ENCODE data around the gene CPAMD8. TPM values are rescaled to one million over a fixed set of nuclear protein-coding genes. Genes with fewer than 3 reads are reported as not detected.
A peak's percentile ranks its signal among the peaks of the same experiment; 100 is the strongest.
"Not testable (repeated sequence)": the region's sequence is repeated elsewhere in the genome, so short reads cannot be mapped to it uniquely, and the experiment has no call there.

CPAMD8 gene
- total and polyA plus RNA-seq, 2 donors (not counting 3 experiments of a cell fraction or from before 2014, with no cell fraction given) = 2.2 to 3.9 TPM

GRCh38 chr19:17020385-17020784 lies 6.2 kb downstream of the CPAMD8 start:
- Histone ChIP-seq H3K36me3 (ENCODE audit: control insufficient read depth in 2 of 2, extremely low read depth in 1 of 2, insufficient read depth in 2 of 2, low read length in 2 of 2) (no peaks in the 10 kb centered on the region), H4K20me1 (replicated peaks; ENCODE audit: control insufficient read depth, extremely low read depth, insufficient read depth, low read length) (no peaks in the 10 kb centered on the region), H3K27ac (ENCODE audit: insufficient read depth, low read depth, low read length) (no peak overlapping the region), H2AFZ (ENCODE audit: low read depth, low read length) (no peak overlapping the region), H3K9me1 (replicated peaks; ENCODE audit: control insufficient read depth, extremely low read depth, insufficient read depth, low read length) (no peaks in the 10 kb centered on the region), H3K4me1 (ENCODE audit: control insufficient read depth, extremely low read depth, insufficient read depth, low read length) (peaks cover 4% of the 10 kb centered on the region), H3K9ac (replicated peaks; ENCODE audit: extremely low read depth, insufficient read depth, low read length) (no peak overlapping the region), H3K9me3 (replicated peaks; ENCODE audit: control insufficient read depth, insufficient read depth, low read length) (no peaks in the 10 kb centered on the region), H3K4me3 (replicated peaks in 1 of 3; ENCODE audit: insufficient read depth in 1 of 3, low read depth in 1 of 3, low read length in 3 of 3) (no peak overlapping the region), H3K79me2 (ENCODE audit: control insufficient read depth, insufficient read depth, low read length) (no peaks in the 10 kb centered on the region), H3K4me2 (ENCODE audit: insufficient read depth, low read length) (no peak overlapping the region), H3K27me3 (ENCODE audit: control insufficient read depth in 2 of 2, insufficient read depth in 2 of 2, low read length in 2 of 2) (peaks cover 5 to 6% of the 10 kb centered on the region in 2 experiments)
- BruUV-seq (replicated peaks) = no TSS peak
- ChIA-PET POLR2A (no interaction called here), CTCF (interaction anchor here (0.7 to 1.2 kb wide), 2 partner anchors 40 to 241 kb away, joined by 3 to 4 read pairs; no protein-coding TSS in a partner anchor)
- TF ChIP-seq FOS (IDR thresholded peaks at IDR 0.05; ENCODE audit: borderline replicate concordance, insufficient read depth, low read length) = no peak
- no peak for TF ChIP-seq GATA2 (IDR thresholded peaks at IDR 0.05; ENCODE audit: insufficient read depth, insufficient read length, low read depth, low read length)
- no peak for TF ChIP-seq MAX (IDR thresholded peaks at IDR 0.05; ENCODE audit: insufficient read depth, insufficient read length)
- TF ChIP-seq POLR2AphosphoS5 (IDR thresholded peaks at IDR 0.05; ENCODE audit: insufficient read depth, low read depth, low read length) = no peak
- no peak for TF ChIP-seq MYC (IDR thresholded peaks at IDR 0.05; ENCODE audit: low read depth, low read length)
- no peak for TF ChIP-seq CTCF (IDR thresholded peaks at IDR 0.05; ENCODE audit: extremely low read depth in 1 of 2, insufficient read depth in 1 of 2, low read depth in 1 of 2, low read length in 2 of 2)
- no peak for TF ChIP-seq POLR2A (IDR thresholded peaks at IDR 0.05; ENCODE audit: low read depth, low read length)
- TF ChIP-seq JUN (IDR thresholded peaks at IDR 0.05; ENCODE audit: borderline replicate concordance, insufficient read depth, insufficient read length, low read depth) = no peak
- TF ChIP-seq EZH2 (IDR thresholded peaks at IDR 0.05; ENCODE audit: borderline replicate concordance, low read depth, low read length, severe bottlenecking) = no peak
- dilution Hi-C loops (cut with MboI; ENCODE audit: extremely low pct_ligation_motif_present, low sequenced_read_pairs) (no loop called here), intact Hi-C loops (cut with micrococcal nuclease) (no loop called here)
- DNase-seq (ENCODE audit: low read depth, low spot score) = peak; percentile 34
- FAIRE-seq = no peak

- DNase-seq (ENCODE audit: low read depth, low spot score); H4K20me1 ChIP-seq (replicated peaks; ENCODE audit: control insufficient read depth, extremely low read depth, insufficient read depth, low read length); FAIRE-seq; dilution Hi-C loops (cut with MboI; ENCODE audit: extremely low pct_ligation_motif_present, low sequenced_read_pairs); intact Hi-C loops (cut with micrococcal nuclease); H3K79me2 ChIP-seq (ENCODE audit: control insufficient read depth, insufficient read depth, low read length); H3K4me1 ChIP-seq (ENCODE audit: control insufficient read depth, extremely low read depth, insufficient read depth, low read length); H2AFZ ChIP-seq (ENCODE audit: low read depth, low read length); H3K36me3 ChIP-seq (ENCODE audit: control insufficient read depth in 2 of 2, extremely low read depth in 1 of 2, insufficient read depth in 2 of 2, low read length in 2 of 2); BruUV-seq (replicated peaks); H3K9me3 ChIP-seq (replicated peaks; ENCODE audit: control insufficient read depth, insufficient read depth, low read length); H3K9ac ChIP-seq (replicated peaks; ENCODE audit: extremely low read depth, insufficient read depth, low read length); H3K9me1 ChIP-seq (replicated peaks; ENCODE audit: control insufficient read depth, extremely low read depth, insufficient read depth, low read length); H3K27me3 ChIP-seq (ENCODE audit: control insufficient read depth in 2 of 2, insufficient read depth in 2 of 2, low read length in 2 of 2); H3K4me3 ChIP-seq (replicated peaks in 1 of 3; ENCODE audit: insufficient read depth in 1 of 3, low read depth in 1 of 3, low read length in 3 of 3); H3K27ac ChIP-seq (ENCODE audit: insufficient read depth, low read depth, low read length); H3K4me2 ChIP-seq (ENCODE audit: insufficient read depth, low read length); POLR2A ChIA-PET: not testable (repeated sequence)
- CTCF ChIA-PET = interaction anchor here (1.2 kb wide), 1 partner anchor 38 kb away, joined by 4 read pairs; no protein-coding TSS in a partner anchor
Observed at GRCh38 chr19:17014212-17014861, 12.3 kb downstream of the CPAMD8 start.

All from endothelial cell of umbilical vein (primary cell).